Ishikawa (cell line): ENCODE results near the gene PLK4.

ENCODE experiments used
- CEBPB ChIP-seq: IDR thresholded peaks from 2 replicates; pipeline ENCODE4 v1.6.1; 2012
- CREB1 ChIP-seq: IDR thresholded peaks from 2 replicates; pipeline ENCODE4 v1.6.1; 2012; ENCODE audit warnings: low read depth
- EGR1 ChIP-seq: IDR thresholded peaks from 2 replicates; pipeline ENCODE4 v1.6.1; 2012
- EP300 ChIP-seq: IDR thresholded peaks from 2 replicates; pipeline ENCODE4 v1.6.1; 2012; ENCODE audit warnings: borderline replicate concordance
- FOXM1 ChIP-seq: IDR thresholded peaks from 2 replicates; pipeline ENCODE4 v1.6.1; 2012; ENCODE audit warnings: low read depth, borderline replicate concordance
- NFIC ChIP-seq: IDR thresholded peaks from 2 replicates; pipeline ENCODE4 v1.6.1; 2012
- RAD21 ChIP-seq: IDR thresholded peaks from 2 replicates; pipeline ENCODE4 v1.6.1; 2012; ENCODE audit warnings: low read depth
- TAF1 ChIP-seq: IDR thresholded peaks from 2 replicates; pipeline ENCODE4 v1.6.1; 2012; ENCODE audit warnings: low read depth, mild to moderate bottlenecking
- TCF12 ChIP-seq: IDR thresholded peaks from 2 replicates; pipeline ENCODE4 v1.6.1; 2012; ENCODE audit warnings: low read depth
- TEAD4 ChIP-seq: IDR thresholded peaks from 2 replicates; pipeline ENCODE4 v1.6.1; 2012
- ZBTB7A ChIP-seq: IDR thresholded peaks from 2 replicates; pipeline ENCODE4 v1.6.1; 2012; ENCODE audit warnings: low read depth
- TF ChIP-seq, protein P1 (sequence below): IDR thresholded peaks from 2 replicates; pipeline ENCODE4 v1.6.1; 2012; ENCODE audit warnings: low read depth, mild to moderate bottlenecking
- TF ChIP-seq, protein P2 (sequence below): IDR thresholded peaks from 2 replicates; pipeline ENCODE4 v1.6.1; 2012
- TF ChIP-seq, protein P3 (sequence below): IDR thresholded peaks from 2 replicates; pipeline ENCODE4 v1.6.1; 2012

DNA sequence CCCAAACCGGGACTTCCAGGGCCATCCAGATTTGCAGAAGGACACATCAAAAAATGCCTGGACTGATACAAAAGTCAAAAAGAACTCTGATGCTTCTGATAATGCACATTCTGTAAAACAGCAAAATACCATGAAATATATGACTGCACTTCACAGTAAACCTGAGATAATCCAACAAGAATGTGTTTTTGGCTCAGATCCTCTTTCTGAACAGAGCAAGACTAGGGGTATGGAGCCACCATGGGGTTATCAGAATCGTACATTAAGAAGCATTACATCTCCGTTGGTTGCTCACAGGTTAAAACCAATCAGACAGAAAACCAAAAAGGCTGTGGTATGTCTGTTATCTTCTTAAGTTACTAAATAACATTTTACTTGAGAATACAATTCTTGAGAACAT is 9.2 kb downstream of the PLK4 start:
- TF ChIP-seq TAF1 (no peak), RAD21 (no peak), FOXM1 (no peak), NFIC (no peak), CREB1 (no peak), EGR1 (no peak), CEBPB (no peak), TEAD4 (no peak), EP300 (no peak), TCF12 (no peak), ZBTB7A (no peak)
- TF ChIP-seq, protein P1, sequence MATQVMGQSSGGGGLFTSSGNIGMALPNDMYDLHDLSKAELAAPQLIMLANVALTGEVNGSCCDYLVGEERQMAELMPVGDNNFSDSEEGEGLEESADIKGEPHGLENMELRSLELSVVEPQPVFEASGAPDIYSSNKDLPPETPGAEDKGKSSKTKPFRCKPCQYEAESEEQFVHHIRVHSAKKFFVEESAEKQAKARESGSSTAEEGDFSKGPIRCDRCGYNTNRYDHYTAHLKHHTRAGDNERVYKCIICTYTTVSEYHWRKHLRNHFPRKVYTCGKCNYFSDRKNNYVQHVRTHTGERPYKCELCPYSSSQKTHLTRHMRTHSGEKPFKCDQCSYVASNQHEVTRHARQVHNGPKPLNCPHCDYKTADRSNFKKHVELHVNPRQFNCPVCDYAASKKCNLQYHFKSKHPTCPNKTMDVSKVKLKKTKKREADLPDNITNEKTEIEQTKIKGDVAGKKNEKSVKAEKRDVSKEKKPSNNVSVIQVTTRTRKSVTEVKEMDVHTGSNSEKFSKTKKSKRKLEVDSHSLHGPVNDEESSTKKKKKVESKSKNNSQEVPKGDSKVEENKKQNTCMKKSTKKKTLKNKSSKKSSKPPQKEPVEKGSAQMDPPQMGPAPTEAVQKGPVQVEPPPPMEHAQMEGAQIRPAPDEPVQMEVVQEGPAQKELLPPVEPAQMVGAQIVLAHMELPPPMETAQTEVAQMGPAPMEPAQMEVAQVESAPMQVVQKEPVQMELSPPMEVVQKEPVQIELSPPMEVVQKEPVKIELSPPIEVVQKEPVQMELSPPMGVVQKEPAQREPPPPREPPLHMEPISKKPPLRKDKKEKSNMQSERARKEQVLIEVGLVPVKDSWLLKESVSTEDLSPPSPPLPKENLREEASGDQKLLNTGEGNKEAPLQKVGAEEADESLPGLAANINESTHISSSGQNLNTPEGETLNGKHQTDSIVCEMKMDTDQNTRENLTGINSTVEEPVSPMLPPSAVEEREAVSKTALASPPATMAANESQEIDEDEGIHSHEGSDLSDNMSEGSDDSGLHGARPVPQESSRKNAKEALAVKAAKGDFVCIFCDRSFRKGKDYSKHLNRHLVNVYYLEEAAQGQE, result no peak
- TF ChIP-seq, protein P2, sequence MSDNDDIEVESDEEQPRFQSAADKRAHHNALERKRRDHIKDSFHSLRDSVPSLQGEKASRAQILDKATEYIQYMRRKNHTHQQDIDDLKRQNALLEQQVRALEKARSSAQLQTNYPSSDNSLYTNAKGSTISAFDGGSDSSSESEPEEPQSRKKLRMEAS, result no peak
- TF ChIP-seq, protein P3, sequence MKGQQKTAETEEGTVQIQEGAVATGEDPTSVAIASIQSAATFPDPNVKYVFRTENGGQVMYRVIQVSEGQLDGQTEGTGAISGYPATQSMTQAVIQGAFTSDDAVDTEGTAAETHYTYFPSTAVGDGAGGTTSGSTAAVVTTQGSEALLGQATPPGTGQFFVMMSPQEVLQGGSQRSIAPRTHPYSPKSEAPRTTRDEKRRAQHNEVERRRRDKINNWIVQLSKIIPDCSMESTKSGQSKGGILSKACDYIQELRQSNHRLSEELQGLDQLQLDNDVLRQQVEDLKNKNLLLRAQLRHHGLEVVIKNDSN, result no peak
